Testis (tissue), 2 donors: ENCODE results near the gene GALNT12.

ENCODE experiments used
- POLR2A ChIP-seq: fragments of 450-650 bp; IDR thresholded peaks from one replicate; pipeline ENCODE4 v1.6.1; 2017; ENCODE audit warnings: antibody characterized with exemption, mild to moderate bottlenecking, moderate library complexity
- TF ChIP-seq, protein P1 (sequence below), 3 experiments: fragments of 450-650 bp in 2 of 3; fragments of 200-600 bp in 1 of 3; sonication (generic) in 1 of 3; IDR thresholded peaks; one replicate each; pipeline ENCODE4 v1.5.1; 2016 to 2019; ENCODE audit warnings: antibody characterized with exemption in 3 of 3, mild to moderate bottlenecking in 2 of 3, moderate library complexity in 1 of 3

DNA sequence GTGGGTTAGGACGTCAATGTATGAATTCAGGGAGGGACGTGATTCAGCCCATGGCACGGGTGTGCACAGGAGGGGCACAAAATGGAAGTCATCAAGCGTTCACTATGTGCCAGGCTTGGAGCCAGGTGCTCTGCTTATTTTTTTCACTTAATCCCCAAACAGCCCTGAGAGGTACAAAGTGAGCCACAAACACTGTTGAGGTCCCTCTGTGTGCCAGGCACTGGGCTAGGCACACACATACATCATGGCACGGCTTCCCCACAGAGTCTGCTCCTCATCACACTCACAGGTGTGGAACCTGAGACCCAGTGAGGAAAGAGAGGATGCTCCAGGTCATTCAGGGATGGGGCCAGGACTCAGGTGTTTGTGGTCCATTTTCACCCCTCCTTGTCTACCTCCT, 68.1 kb downstream of the GALNT12 start:
- TF ChIP-seq, protein P1, sequence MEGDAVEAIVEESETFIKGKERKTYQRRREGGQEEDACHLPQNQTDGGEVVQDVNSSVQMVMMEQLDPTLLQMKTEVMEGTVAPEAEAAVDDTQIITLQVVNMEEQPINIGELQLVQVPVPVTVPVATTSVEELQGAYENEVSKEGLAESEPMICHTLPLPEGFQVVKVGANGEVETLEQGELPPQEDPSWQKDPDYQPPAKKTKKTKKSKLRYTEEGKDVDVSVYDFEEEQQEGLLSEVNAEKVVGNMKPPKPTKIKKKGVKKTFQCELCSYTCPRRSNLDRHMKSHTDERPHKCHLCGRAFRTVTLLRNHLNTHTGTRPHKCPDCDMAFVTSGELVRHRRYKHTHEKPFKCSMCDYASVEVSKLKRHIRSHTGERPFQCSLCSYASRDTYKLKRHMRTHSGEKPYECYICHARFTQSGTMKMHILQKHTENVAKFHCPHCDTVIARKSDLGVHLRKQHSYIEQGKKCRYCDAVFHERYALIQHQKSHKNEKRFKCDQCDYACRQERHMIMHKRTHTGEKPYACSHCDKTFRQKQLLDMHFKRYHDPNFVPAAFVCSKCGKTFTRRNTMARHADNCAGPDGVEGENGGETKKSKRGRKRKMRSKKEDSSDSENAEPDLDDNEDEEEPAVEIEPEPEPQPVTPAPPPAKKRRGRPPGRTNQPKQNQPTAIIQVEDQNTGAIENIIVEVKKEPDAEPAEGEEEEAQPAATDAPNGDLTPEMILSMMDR (IDR thresholded peaks at IDR 0.05): no peak
- TF ChIP-seq POLR2A: no peak
